A673 (cell line): ENCODE data around the gene ZDHHC22. TPM values are rescaled to one million over a fixed set of nuclear protein-coding genes. Genes with fewer than 3 reads are reported as not detected.

ENCODE experiments used
- BruUV-seq: library from RNA; stranded (reverse); fragments of 400-500 nt; replicated peaks from 2 replicates; lab custom pipeline; 2021; lab: Mats Ljungman, UMichigan
- CTCF ChIA-PET: fragments of 300-600 bp; sonication (Branson Sonifier 250); formaldehyde crosslinking; loops from one replicate; lab custom pipeline; 2022; ENCODE audit warnings: antibody characterized with exemption; lab: Charles Lee
- POLR2A ChIA-PET: fragments of 300-600 bp; sonication (Branson Sonifier 250); formaldehyde crosslinking; loops from one replicate; lab custom pipeline; 2022; ENCODE audit warnings: antibody characterized with exemption; ENCODE audit not compliant: low non-redundant PET; lab: Charles Lee
- DNase-seq: peaks from one replicate; pipeline ENCODE4 v3.0.0-alpha.2; 2015; ENCODE audit warnings: low spot score
- H3K27ac ChIP-seq: fragments of 200-600 bp; sonication (generic); 2 replicates; pipeline ENCODE4 v1.5.1; 2016; ENCODE audit warnings: mixed run types, low read depth, mild to moderate bottlenecking, mixed read lengths, antibody characterized with exemption, low read length; ENCODE audit not compliant: poor library complexity, severe bottlenecking
- H3K27me3 ChIP-seq: fragments of 200-600 bp; sonication (generic); replicated peaks from 2 replicates; pipeline ENCODE4 v1.6.1; 2017; ENCODE audit warnings: mixed run types, low read depth, mild to moderate bottlenecking, mixed read lengths, antibody characterized with exemption, low read length; ENCODE audit not compliant: insufficient read depth, poor library complexity
- H3K36me3 ChIP-seq: fragments of 200-600 bp; sonication (generic); 2 replicates; pipeline ENCODE4 v1.6.1; 2016; ENCODE audit warnings: mixed run types, mild to moderate bottlenecking, mixed read lengths, antibody characterized with exemption, low read length; ENCODE audit not compliant: insufficient read depth, poor library complexity, severe bottlenecking
- H3K4me1 ChIP-seq: fragments of 200-600 bp; sonication (generic); 2 replicates; pipeline ENCODE4 v1.6.1; 2017; ENCODE audit warnings: mixed run types, mild to moderate bottlenecking, mixed read lengths, antibody characterized with exemption, low read length; ENCODE audit not compliant: insufficient read depth, poor library complexity, severe bottlenecking
- H3K4me3 ChIP-seq: fragments of 200-600 bp; sonication (generic); 2 replicates; pipeline ENCODE4 v1.5.1; 2016; ENCODE audit warnings: low read depth, mixed run types, mild to moderate bottlenecking, mixed read lengths, low read length; ENCODE audit not compliant: poor library complexity, severe bottlenecking
- H3K9me3 ChIP-seq: fragments of 200-600 bp; sonication (generic); 2 replicates; pipeline ENCODE4 v1.6.1; 2016; ENCODE audit warnings: mixed run types, low read depth, mild to moderate bottlenecking, mixed read lengths, antibody characterized with exemption, low read length; ENCODE audit not compliant: poor library complexity, severe bottlenecking
- EZH2 ChIP-seq: fragments of 200-600 bp; sonication (generic); IDR thresholded peaks from 2 replicates; pipeline ENCODE4 v1.6.1; 2017; ENCODE audit warnings: borderline replicate concordance, low read depth, mild to moderate bottlenecking, mixed read lengths, antibody characterized with exemption, low read length; ENCODE audit not compliant: poor library complexity, severe bottlenecking
- intact Hi-C: fragments of 100-400 bp; cut with micrococcal nuclease; formaldehyde crosslinking; loops from one replicate; pipeline ENCODE4 v1.10.0; 2022; ENCODE audit not compliant: unreplicated experiment
- total RNA-seq: library from RNA; stranded (reverse); gene quantifications from 2 replicates; pipeline ENCODE4 v1.2.3, GENCODE V29; 2021
- TF ChIP-seq, protein P1 (sequence below): fragments of 300-800, 200-600 bp; sonication (generic); conservative IDR thresholded peaks from 2 replicates; pipeline ENCODE4 v1.5.1; 2017; ENCODE audit warnings: low read depth, mild to moderate bottlenecking, antibody characterized with exemption, low read length, moderate library complexity, mixed read lengths

ZDHHC22 gene
- total RNA-seq, 1 experiment from 2014 or later: 0.60 TPM

DNA sequence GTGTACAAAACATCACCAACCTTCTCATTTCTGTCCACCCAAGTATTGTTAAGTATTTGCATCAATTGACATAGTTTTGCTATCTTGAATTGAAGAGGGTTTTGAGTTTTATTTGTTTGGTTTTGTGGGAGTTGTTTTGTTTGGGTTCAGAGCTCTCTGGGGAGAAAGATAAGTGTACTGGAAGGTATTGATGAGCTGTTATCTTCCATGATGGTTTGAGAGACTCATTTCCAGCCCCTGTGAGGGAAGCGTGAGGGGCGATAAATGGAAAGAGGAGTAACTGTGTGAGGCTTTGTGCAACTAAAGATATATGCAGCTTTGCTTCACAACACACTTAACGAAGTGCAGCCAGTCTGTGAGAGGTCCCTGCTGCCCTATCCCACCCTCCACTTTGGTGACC is 59.2 kb downstream of the ZDHHC22 start:
- no peak for DNase-seq
- Histone ChIP-seq H3K36me3 (no peaks in the 10 kb centered on the region), H3K27ac (no peak overlapping the region), H3K4me1 (no peaks in the 10 kb centered on the region), H3K9me3 (no peaks in the 10 kb centered on the region), H3K4me3 (no peak overlapping the region), H3K27me3 (no peaks in the 10 kb centered on the region)
- BruUV-seq: no TSS peak
- intact Hi-C loops: no loop called here
- TF ChIP-seq EZH2: no peak
- TF ChIP-seq, protein P1, sequence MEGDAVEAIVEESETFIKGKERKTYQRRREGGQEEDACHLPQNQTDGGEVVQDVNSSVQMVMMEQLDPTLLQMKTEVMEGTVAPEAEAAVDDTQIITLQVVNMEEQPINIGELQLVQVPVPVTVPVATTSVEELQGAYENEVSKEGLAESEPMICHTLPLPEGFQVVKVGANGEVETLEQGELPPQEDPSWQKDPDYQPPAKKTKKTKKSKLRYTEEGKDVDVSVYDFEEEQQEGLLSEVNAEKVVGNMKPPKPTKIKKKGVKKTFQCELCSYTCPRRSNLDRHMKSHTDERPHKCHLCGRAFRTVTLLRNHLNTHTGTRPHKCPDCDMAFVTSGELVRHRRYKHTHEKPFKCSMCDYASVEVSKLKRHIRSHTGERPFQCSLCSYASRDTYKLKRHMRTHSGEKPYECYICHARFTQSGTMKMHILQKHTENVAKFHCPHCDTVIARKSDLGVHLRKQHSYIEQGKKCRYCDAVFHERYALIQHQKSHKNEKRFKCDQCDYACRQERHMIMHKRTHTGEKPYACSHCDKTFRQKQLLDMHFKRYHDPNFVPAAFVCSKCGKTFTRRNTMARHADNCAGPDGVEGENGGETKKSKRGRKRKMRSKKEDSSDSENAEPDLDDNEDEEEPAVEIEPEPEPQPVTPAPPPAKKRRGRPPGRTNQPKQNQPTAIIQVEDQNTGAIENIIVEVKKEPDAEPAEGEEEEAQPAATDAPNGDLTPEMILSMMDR: no peak
- ChIA-PET CTCF (no interaction called here), POLR2A (no interaction called here)

Other genes starting within 250 kb of the ZDHHC22 start
- 51.2 and 55.9 TPM in 2 replicates for gene IRF2BPL, start 113.1 kb downstream of the ZDHHC22 start, total RNA-seq
- gene CIPC, start 43.5 kb downstream of the ZDHHC22 start, total RNA-seq: 24.8 and 31.1 TPM in 2 replicates
- gene TMEM63C, start 40.0 kb upstream of the ZDHHC22 start, total RNA-seq: 0.13 and 0.22 TPM in 2 replicates
- not detected in 2 replicates for gene NGB, start 129.4 kb upstream of the ZDHHC22 start, total RNA-seq
- gene POMT2, start 179.1 kb upstream of the ZDHHC22 start, total RNA-seq: 49.5 and 55.6 TPM in 2 replicates
- gene GSTZ1, start 179.2 kb upstream of the ZDHHC22 start, total RNA-seq: 12.7 and 18.5 TPM in 2 replicates
- gene TMED8, start 235.3 kb upstream of the ZDHHC22 start, total RNA-seq: 21.0 and 22.8 TPM in 2 replicates
- 2.4 and 2.9 TPM in 2 replicates for gene SAMD15, start 235.6 kb upstream of the ZDHHC22 start, total RNA-seq